NB4 (cell line): ENCODE data around the gene GNPNAT1.

ENCODE experiments used
- MYC ChIP-seq: IDR thresholded peaks from 2 replicates; pipeline ENCODE4 v1.6.1; 2011; ENCODE audit warnings: low read depth, low read length
- TF ChIP-seq, protein P1 (sequence below): IDR thresholded peaks from one replicate; pipeline ENCODE4 v1.5.1; 2012; ENCODE audit warnings: low read depth, low read length

DNA sequence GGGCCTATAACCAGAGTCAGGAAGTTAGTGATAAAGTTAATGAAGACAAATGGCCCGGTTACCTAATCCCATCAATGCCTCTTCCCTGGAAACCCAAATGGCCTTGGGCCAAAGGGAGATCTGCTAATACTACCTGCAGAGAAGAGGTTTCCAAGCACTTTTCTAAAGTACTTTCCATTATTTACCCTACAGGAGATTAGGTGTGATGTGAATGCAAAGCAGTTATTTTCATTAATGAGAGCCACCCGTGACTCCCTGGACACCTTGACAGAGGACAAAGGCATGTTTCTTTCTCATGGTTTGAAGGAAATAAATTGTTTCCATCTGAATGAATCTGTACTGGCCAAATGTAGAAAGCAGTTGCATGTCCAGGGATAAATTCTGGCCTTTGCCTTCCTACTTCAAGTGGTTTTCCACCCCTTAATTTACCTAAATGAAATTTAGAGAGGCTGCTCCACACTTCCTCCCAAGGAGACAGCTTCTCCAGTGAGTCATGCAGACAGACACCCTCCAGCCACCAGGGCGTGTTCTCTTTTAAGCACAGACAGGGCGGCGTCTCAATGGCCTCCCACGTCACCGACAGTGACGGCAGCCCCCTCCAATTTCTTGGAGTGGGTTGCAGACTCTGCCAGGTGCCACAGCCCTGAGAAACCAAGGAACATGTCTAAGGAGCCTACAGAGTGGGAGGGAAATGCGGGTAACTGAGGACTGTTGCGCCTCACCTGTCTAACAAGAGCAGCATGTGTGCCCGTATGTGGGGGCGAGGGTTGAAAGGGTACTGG lies 43.9 kb upstream of the GNPNAT1 start:
- TF ChIP-seq, protein P1, sequence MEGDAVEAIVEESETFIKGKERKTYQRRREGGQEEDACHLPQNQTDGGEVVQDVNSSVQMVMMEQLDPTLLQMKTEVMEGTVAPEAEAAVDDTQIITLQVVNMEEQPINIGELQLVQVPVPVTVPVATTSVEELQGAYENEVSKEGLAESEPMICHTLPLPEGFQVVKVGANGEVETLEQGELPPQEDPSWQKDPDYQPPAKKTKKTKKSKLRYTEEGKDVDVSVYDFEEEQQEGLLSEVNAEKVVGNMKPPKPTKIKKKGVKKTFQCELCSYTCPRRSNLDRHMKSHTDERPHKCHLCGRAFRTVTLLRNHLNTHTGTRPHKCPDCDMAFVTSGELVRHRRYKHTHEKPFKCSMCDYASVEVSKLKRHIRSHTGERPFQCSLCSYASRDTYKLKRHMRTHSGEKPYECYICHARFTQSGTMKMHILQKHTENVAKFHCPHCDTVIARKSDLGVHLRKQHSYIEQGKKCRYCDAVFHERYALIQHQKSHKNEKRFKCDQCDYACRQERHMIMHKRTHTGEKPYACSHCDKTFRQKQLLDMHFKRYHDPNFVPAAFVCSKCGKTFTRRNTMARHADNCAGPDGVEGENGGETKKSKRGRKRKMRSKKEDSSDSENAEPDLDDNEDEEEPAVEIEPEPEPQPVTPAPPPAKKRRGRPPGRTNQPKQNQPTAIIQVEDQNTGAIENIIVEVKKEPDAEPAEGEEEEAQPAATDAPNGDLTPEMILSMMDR, result no peak
- no peak for TF ChIP-seq MYC
